Neural progenitor cell (in vitro differentiated cells): ENCODE results near the gene S100A12.

Experiments
- EZH2 ChIP-seq: fragments of 200-600 bp; sonication (generic); IDR thresholded peaks from 2 replicates; pipeline ENCODE4 v1.6.1; 2017; ENCODE audit warnings: antibody characterized with exemption, mild to moderate bottlenecking, moderate library complexity
- EZH2phosphoT487 ChIP-seq: fragments of 200-600 bp; sonication (generic); IDR thresholded peaks from 2 replicates; pipeline ENCODE4 v1.6.1; 2017; ENCODE audit warnings: antibody characterized with exemption
- TF ChIP-seq, protein P1 (sequence below): fragments of 200-600 bp; sonication (generic); IDR thresholded peaks from 2 replicates; pipeline ENCODE4 v1.5.1; 2017; ENCODE audit warnings: antibody characterized with exemption, mild to moderate bottlenecking

DNA sequence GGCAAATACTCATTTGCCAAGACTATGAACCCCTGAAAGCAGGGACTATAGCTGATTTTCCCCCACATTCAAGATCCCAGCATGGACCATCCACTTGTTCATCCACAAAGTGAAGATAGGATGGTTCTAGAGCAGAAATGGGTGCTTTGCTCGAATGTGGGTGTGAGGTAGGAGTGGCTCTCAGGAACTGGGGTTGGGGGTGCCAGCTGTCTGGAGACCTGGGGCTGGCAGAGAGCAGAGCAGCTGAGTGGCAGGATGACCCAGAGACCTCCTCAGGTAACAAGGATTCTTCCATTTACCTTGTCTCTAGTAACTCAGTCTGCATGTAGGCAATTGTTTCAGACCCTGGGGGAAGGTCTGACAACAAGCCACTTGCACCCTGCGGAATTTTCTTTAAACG lies 11.8 kb downstream of the S100A12 start:
- TF ChIP-seq, protein P1, sequence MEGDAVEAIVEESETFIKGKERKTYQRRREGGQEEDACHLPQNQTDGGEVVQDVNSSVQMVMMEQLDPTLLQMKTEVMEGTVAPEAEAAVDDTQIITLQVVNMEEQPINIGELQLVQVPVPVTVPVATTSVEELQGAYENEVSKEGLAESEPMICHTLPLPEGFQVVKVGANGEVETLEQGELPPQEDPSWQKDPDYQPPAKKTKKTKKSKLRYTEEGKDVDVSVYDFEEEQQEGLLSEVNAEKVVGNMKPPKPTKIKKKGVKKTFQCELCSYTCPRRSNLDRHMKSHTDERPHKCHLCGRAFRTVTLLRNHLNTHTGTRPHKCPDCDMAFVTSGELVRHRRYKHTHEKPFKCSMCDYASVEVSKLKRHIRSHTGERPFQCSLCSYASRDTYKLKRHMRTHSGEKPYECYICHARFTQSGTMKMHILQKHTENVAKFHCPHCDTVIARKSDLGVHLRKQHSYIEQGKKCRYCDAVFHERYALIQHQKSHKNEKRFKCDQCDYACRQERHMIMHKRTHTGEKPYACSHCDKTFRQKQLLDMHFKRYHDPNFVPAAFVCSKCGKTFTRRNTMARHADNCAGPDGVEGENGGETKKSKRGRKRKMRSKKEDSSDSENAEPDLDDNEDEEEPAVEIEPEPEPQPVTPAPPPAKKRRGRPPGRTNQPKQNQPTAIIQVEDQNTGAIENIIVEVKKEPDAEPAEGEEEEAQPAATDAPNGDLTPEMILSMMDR = no peak
- TF ChIP-seq EZH2 (no peak), EZH2phosphoT487 (no peak)
